PC-9 (cell line): ENCODE measurements around the gene SETBP1. TPM values are rescaled to one million over a fixed set of nuclear protein-coding genes. Genes with fewer than 3 reads are reported as not detected.

Experiments used
- BruUV-seq: library from RNA; stranded (reverse); fragments of 400-500 nt; replicated peaks from 2 replicates; lab custom pipeline; 2021; lab: Mats Ljungman, UMichigan
- CTCF ChIA-PET: fragments of 300-600 bp; sonication (Branson Sonifier 250); formaldehyde crosslinking; loops from one replicate; lab custom pipeline; 2022; ENCODE audit warnings: antibody characterized with exemption; lab: Charles Lee
- POLR2A ChIA-PET: fragments of 300-600 bp; sonication (Branson Sonifier 250); formaldehyde crosslinking; loops from one replicate; lab custom pipeline; 2022; ENCODE audit warnings: antibody characterized with exemption; ENCODE audit not compliant: unreplicated experiment; lab: Charles Lee
- DNase-seq, 2 experiments: peaks; one replicate each; pipeline versions ENCODE4 v3.0.0 to v3.0.0-alpha.2; 2015 to 2022; ENCODE audit warnings: mixed read lengths in 1 of 2
- H2AFZ ChIP-seq: fragments of 200-600 bp; sonication (generic); 2 replicates; pipeline ENCODE4 v1.8.1; 2017; ENCODE audit warnings: antibody characterized with exemption
- H3F3A ChIP-seq: fragments of 200-600 bp; sonication (generic); 2 replicates; pipeline ENCODE4 v1.8.1; 2017; ENCODE audit warnings: antibody characterized with exemption, mild to moderate bottlenecking, low read depth; ENCODE audit not compliant: insufficient read depth
- H3K27ac ChIP-seq: fragments of 200-600 bp; sonication (generic); 2 replicates; pipeline ENCODE4 v1.6.1; 2016; ENCODE audit warnings: mixed run types
- H3K27me3 ChIP-seq: fragments of 200-600 bp; sonication (generic); 2 replicates; pipeline ENCODE4 v1.6.1; 2016; ENCODE audit warnings: low read depth, mixed run types; ENCODE audit not compliant: insufficient read depth
- H3K36me3 ChIP-seq: fragments of 200-600 bp; sonication (generic); 2 replicates; pipeline ENCODE4 v1.6.1; 2016; ENCODE audit warnings: low read depth, mixed run types
- H3K4me1 ChIP-seq: fragments of 200-600 bp; sonication (generic); replicated peaks from 2 replicates; pipeline ENCODE4 v1.6.1; 2016; ENCODE audit warnings: mixed run types; ENCODE audit not compliant: insufficient read depth
- H3K4me2 ChIP-seq: fragments of 200-600 bp; sonication (generic); 2 replicates; pipeline ENCODE4 v1.6.1; 2017; ENCODE audit warnings: mixed run types
- H3K4me3 ChIP-seq: fragments of 200-600 bp; sonication (generic); 2 replicates; pipeline ENCODE4 v1.6.1; 2016; ENCODE audit warnings: mixed run types
- H3K79me2 ChIP-seq: fragments of 200-600 bp; sonication (generic); 2 replicates; pipeline ENCODE4 v1.6.1; 2017; ENCODE audit warnings: low read depth, mixed run types
- H3K9me2 ChIP-seq: fragments of 200-600 bp; sonication (generic); 2 replicates; pipeline ENCODE4 v1.8.1; 2017; ENCODE audit warnings: mild to moderate bottlenecking; ENCODE audit not compliant: insufficient read depth
- H3K9me3 ChIP-seq: fragments of 200-600 bp; sonication (generic); 2 replicates; pipeline ENCODE4 v1.8.1; 2016; ENCODE audit warnings: low read depth; ENCODE audit not compliant: insufficient read depth
- H4K20me1 ChIP-seq: fragments of 200-600 bp; sonication (generic); 2 replicates; pipeline ENCODE4 v1.8.1; 2017; ENCODE audit not compliant: insufficient read depth
- EZH2 ChIP-seq: fragments of 200-600 bp; sonication (generic); IDR thresholded peaks from 2 replicates; pipeline ENCODE4 v1.8.0; 2017; ENCODE audit warnings: antibody characterized with exemption, low read depth
- intact Hi-C: fragments of 100-400 bp; cut with micrococcal nuclease; formaldehyde crosslinking; loops from one replicate; pipeline ENCODE4 v1.10.0; 2022; ENCODE audit not compliant: unreplicated experiment
- total RNA-seq: library from RNA; stranded (reverse); gene quantifications from 2 replicates; pipeline ENCODE4 v1.2.3, GENCODE V29; 2021
- TF ChIP-seq, protein P1 (sequence below): fragments of 200-600 bp; sonication (generic); conservative IDR thresholded peaks from 2 replicates; pipeline ENCODE4 v1.6.1; 2017; ENCODE audit warnings: mixed run types, antibody characterized with exemption, mild to moderate bottlenecking, moderate library complexity

Gene SETBP1
- total RNA-seq, 1 experiment from 2014 or later: 9.0 TPM

DNA sequence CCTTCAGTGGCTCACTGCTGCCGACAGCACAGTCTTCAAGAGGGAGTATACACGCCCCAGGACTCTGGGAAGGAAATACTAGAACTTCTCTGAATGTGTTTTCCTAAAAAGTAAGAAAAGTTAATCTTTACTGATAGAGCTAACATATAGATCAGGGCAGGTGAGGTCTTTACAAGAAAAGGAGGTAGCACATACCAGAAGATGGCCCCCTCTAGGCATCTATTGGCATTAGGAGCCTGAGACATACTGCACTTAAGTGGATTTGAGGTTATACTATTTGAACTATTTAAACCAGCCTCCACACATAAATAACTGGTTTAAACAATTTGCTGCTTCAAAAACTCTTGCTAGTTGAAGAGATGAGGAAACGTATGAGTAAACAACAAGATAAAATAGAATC is 406.1 kb downstream of the SETBP1 start:
- TF ChIP-seq, protein P1, sequence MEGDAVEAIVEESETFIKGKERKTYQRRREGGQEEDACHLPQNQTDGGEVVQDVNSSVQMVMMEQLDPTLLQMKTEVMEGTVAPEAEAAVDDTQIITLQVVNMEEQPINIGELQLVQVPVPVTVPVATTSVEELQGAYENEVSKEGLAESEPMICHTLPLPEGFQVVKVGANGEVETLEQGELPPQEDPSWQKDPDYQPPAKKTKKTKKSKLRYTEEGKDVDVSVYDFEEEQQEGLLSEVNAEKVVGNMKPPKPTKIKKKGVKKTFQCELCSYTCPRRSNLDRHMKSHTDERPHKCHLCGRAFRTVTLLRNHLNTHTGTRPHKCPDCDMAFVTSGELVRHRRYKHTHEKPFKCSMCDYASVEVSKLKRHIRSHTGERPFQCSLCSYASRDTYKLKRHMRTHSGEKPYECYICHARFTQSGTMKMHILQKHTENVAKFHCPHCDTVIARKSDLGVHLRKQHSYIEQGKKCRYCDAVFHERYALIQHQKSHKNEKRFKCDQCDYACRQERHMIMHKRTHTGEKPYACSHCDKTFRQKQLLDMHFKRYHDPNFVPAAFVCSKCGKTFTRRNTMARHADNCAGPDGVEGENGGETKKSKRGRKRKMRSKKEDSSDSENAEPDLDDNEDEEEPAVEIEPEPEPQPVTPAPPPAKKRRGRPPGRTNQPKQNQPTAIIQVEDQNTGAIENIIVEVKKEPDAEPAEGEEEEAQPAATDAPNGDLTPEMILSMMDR: no peak
- TF ChIP-seq EZH2: no peak
- Histone ChIP-seq H3K4me2 (no peak overlapping the region), H3K4me1 (no peaks in the 10 kb centered on the region), H3K27ac (no peak overlapping the region), H2AFZ (no peak overlapping the region), H3F3A (no peaks in the 10 kb centered on the region), H3K9me3 (no peaks in the 10 kb centered on the region), H3K36me3 (no peaks in the 10 kb centered on the region), H3K9me2 (no peaks in the 10 kb centered on the region), H4K20me1 (no peaks in the 10 kb centered on the region), H3K27me3 (no peaks in the 10 kb centered on the region), H3K4me3 (no peak overlapping the region), H3K79me2 (no peaks in the 10 kb centered on the region)
- ChIA-PET POLR2A (no interaction called here), CTCF (no interaction called here)
- BruUV-seq: no TSS peak
- intact Hi-C loops: no loop called here
- no peak for DNase-seq

GRCh38 chr18:45090526-45091140 is 409.9 kb downstream of the SETBP1 start:
- Histone ChIP-seq H4K20me1 (no peaks in the 10 kb centered on the region), H3K4me2 (no peak overlapping the region), H3K9me3 (no peaks in the 10 kb centered on the region), H3K9me2 (no peaks in the 10 kb centered on the region), H3K4me1 (no peaks in the 10 kb centered on the region), H3K79me2 (no peaks in the 10 kb centered on the region), H3K36me3 (no peaks in the 10 kb centered on the region), H3F3A (no peaks in the 10 kb centered on the region), H3K27ac (no peak overlapping the region), H3K4me3 (no peak overlapping the region), H3K27me3 (no peaks in the 10 kb centered on the region), H2AFZ (no peak overlapping the region)
- DNase-seq: no peak
- ChIA-PET POLR2A (no interaction called here), CTCF (no interaction called here)
- no peak for TF ChIP-seq EZH2
- TF ChIP-seq, protein P1: no peak
- BruUV-seq: no TSS peak
- intact Hi-C loops: no loop called here

- Histone ChIP-seq H3K36me3 (no peaks in the 10 kb centered on the region), H3K4me1 (no peaks in the 10 kb centered on the region), H3F3A (no peaks in the 10 kb centered on the region), H3K27me3 (no peaks in the 10 kb centered on the region), H3K4me2 (no peak overlapping the region), H3K4me3 (no peak overlapping the region), H3K9me3 (no peaks in the 10 kb centered on the region), H3K27ac (no peak overlapping the region), H3K79me2 (no peaks in the 10 kb centered on the region), H3K9me2 (no peaks in the 10 kb centered on the region), H4K20me1 (no peaks in the 10 kb centered on the region), H2AFZ (no peak overlapping the region)
- CTCF ChIA-PET: no interaction called here
- intact Hi-C loops: no loop called here
- POLR2A ChIA-PET: no interaction called here
- no peak for DNase-seq
- no TSS peak for BruUV-seq
- TF ChIP-seq EZH2: no peak
- TF ChIP-seq, protein P1: no peak
Measured at GRCh38 chr18:45100321-45101105, 419.8 kb downstream of the SETBP1 start.
